Endothelial cell of umbilical vein (primary cell): ENCODE data around the gene GALNT17.

Experiments
- CTCF ChIP-seq, 2 donors: IDR thresholded peaks; 1 replicate in 1 of 2; 2 replicates in 1 of 2; pipeline ENCODE4 v1.5.1; 2011; ENCODE audit warnings: low read length in 2 of 2, mild to moderate bottlenecking in 2 of 2, moderate library complexity in 2 of 2, control low read depth in 1 of 2, inconsistent platforms in 1 of 2, low read depth in 1 of 2; ENCODE audit not compliant: insufficient read depth in 1 of 2; ENCODE audit errors: extremely low read depth in 1 of 2
- EZH2 ChIP-seq: IDR thresholded peaks from 2 replicates; pipeline ENCODE4 v1.6.1; 2012; ENCODE audit warnings: borderline replicate concordance, low read depth, mild to moderate bottlenecking, moderate library complexity, low read length, inconsistent platforms; ENCODE audit not compliant: severe bottlenecking
- GATA2 ChIP-seq: IDR thresholded peaks from 2 replicates; pipeline ENCODE4 v1.7.0; 2011; ENCODE audit warnings: low read depth, mild to moderate bottlenecking, moderate library complexity, mixed read lengths, low read length; ENCODE audit not compliant: insufficient read length, insufficient read depth
- MAX ChIP-seq: IDR thresholded peaks from 2 replicates; pipeline ENCODE4 v1.6.1; 2011; ENCODE audit not compliant: insufficient read depth, insufficient read length
- POLR2A ChIP-seq: IDR thresholded peaks from 2 replicates; pipeline ENCODE4 v1.6.1; 2012; ENCODE audit warnings: low read depth, mild to moderate bottlenecking, control low read depth, low read length
- POLR2AphosphoS5 ChIP-seq: IDR thresholded peaks from 2 replicates; pipeline ENCODE4 v1.6.1; 2012; ENCODE audit warnings: low read depth, mild to moderate bottlenecking, control low read depth, low read length, moderate library complexity; ENCODE audit not compliant: insufficient read depth

DNA sequence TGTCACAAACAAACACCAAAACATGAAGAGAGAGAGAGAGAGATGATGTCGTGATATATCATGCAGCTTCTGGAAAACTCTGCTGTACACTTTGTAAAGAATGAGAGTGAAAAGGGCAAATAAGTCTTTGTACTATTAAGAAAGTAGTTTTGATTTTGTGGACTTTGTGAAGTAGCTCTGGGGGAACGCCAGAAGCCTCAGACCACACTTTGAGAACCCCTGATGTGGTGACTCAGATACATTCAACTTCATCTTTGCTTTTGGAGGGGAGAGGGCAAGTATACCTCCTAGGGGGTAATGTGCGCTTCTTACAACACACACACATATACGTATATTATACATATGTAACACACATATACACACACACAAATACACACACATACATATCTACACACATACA lies 84.3 kb downstream of the GALNT17 start:
- no peak for TF ChIP-seq CTCF (IDR thresholded peaks at IDR 0.05; ENCODE audit: extremely low read depth in 1 of 2, insufficient read depth in 1 of 2, low read depth in 1 of 2, low read length in 2 of 2)
- no peak for TF ChIP-seq EZH2
- TF ChIP-seq POLR2A, result no peak
- TF ChIP-seq POLR2AphosphoS5, result no peak
- no peak for TF ChIP-seq GATA2
- TF ChIP-seq MAX, result no peak
